Measurements from ENCODE around the gene HSPA5. TPM values are rescaled to one million over a fixed set of nuclear protein-coding genes. Genes with fewer than 3 reads are reported as not detected.

The HSPA5 gene
- total and polyA plus RNA-seq, 2 experiments from 2014 or later, result 259 to 265 TPM

DNA sequence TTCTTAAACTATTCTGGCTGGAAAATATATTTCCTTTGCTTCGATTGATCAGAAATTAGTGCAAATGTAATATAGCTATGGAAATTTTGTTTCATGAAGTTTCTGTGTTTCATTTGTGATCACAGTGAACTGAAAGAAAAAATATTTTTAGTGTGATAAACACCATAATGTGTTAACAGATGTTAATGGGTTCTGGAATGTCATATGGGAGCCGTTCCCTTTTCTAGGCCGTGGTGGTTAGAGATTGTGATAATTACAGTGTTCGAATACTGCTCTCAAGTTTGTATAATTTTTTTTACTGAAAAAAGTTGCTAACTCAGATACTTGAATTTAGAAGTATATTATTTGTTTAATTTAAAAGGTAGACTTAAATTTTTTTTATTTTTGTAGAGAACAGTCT lies 39.8 kb upstream of the HSPA5 start (continued):
- TF ChIP-seq, protein P1, sequence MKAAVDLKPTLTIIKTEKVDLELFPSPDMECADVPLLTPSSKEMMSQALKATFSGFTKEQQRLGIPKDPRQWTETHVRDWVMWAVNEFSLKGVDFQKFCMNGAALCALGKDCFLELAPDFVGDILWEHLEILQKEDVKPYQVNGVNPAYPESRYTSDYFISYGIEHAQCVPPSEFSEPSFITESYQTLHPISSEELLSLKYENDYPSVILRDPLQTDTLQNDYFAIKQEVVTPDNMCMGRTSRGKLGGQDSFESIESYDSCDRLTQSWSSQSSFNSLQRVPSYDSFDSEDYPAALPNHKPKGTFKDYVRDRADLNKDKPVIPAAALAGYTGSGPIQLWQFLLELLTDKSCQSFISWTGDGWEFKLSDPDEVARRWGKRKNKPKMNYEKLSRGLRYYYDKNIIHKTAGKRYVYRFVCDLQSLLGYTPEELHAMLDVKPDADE (IDR thresholded peaks at IDR 0.05), result no peak
- TF ChIP-seq CREB1 (CRISPR knock-in tag; IDR thresholded peaks at IDR 0.05; ENCODE audit: low read depth), result no peak
- TF ChIP-seq, protein P2, sequence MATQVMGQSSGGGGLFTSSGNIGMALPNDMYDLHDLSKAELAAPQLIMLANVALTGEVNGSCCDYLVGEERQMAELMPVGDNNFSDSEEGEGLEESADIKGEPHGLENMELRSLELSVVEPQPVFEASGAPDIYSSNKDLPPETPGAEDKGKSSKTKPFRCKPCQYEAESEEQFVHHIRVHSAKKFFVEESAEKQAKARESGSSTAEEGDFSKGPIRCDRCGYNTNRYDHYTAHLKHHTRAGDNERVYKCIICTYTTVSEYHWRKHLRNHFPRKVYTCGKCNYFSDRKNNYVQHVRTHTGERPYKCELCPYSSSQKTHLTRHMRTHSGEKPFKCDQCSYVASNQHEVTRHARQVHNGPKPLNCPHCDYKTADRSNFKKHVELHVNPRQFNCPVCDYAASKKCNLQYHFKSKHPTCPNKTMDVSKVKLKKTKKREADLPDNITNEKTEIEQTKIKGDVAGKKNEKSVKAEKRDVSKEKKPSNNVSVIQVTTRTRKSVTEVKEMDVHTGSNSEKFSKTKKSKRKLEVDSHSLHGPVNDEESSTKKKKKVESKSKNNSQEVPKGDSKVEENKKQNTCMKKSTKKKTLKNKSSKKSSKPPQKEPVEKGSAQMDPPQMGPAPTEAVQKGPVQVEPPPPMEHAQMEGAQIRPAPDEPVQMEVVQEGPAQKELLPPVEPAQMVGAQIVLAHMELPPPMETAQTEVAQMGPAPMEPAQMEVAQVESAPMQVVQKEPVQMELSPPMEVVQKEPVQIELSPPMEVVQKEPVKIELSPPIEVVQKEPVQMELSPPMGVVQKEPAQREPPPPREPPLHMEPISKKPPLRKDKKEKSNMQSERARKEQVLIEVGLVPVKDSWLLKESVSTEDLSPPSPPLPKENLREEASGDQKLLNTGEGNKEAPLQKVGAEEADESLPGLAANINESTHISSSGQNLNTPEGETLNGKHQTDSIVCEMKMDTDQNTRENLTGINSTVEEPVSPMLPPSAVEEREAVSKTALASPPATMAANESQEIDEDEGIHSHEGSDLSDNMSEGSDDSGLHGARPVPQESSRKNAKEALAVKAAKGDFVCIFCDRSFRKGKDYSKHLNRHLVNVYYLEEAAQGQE (IDR thresholded peaks at IDR 0.05; ENCODE audit: unreplicated experiment), result no peak
- TF ChIP-seq ZNF114 (CRISPR knock-in tag; IDR thresholded peaks at IDR 0.05), result no peak

DNA sequence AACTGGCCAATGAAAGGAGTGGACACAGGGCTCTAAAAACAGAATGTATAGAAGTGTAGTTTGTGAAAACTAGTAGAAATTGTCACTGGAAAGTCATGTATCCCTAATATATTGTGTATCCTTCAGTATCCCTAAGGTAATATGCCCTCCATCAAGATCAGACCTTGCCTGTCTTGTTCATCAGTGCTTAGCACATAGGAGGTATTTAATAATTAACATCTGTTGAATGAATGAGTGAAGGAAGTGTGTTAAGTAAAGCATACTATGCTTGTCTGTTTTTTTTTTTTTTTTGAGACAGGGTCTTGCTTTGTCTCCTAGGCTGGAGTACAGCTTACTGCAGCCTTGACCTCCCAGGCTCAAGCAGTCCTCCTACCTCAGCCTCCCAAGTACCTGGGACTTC lies 36.3 kb upstream of the HSPA5 start:
- Histone ChIP-seq H3K4me3 (no peak overlapping the region), H3K9me2 (ENCODE audit: insufficient read depth) (no peaks in the 10 kb centered on the region), H3K4me2 (no peak overlapping the region), H3K27ac (ENCODE audit: low read depth) (no peak overlapping the region), H3F3A (replicated peaks; ENCODE audit: low read depth) (no peaks in the 10 kb centered on the region), H3K36me3 (ENCODE audit: insufficient read depth) (no peaks in the 10 kb centered on the region), H4K20me1 (replicated peaks; ENCODE audit: insufficient read depth) (peaks cover 5% of the 10 kb centered on the region), H3K4me1 (ENCODE audit: insufficient read depth) (peaks cover 7% of the 10 kb centered on the region), H2AFZ (no peak overlapping the region), H3K79me2 (replicated peaks; ENCODE audit: insufficient read depth) (peaks cover 82% of the 10 kb centered on the region), H3K27me3 (ENCODE audit: insufficient read depth) (no peaks in the 10 kb centered on the region)
- Mint-ChIP-seq H3K4me1 (peaks cover 8% of the 10 kb centered on the region), H3K27me3 (ENCODE audit: insufficient read depth, low read depth, poor library complexity) (peaks cover 2% of the 10 kb centered on the region), H3K36me3 (ENCODE audit: low read depth) (no peaks in the 10 kb centered on the region), H3K4me3 (no peak overlapping the region), H3K9me3 (no peaks in the 10 kb centered on the region), H3K27ac (no peak overlapping the region; the same call in 1 of the 2 replicates)
- DNase-seq (ENCODE audit: low spot score) (no peak), ATAC-seq (no peak)
- TF ChIP-seq ZNF331 (CRISPR knock-in tag; IDR thresholded peaks at IDR 0.05; ENCODE audit: low read depth), result no peak
- TF ChIP-seq STAT1 (IDR thresholded peaks at IDR 0.05; ENCODE audit: unreplicated experiment), result no peak
- no peak for TF ChIP-seq EZH2 (IDR thresholded peaks at IDR 0.05; ENCODE audit: low read depth, unreplicated experiment)
- TF ChIP-seq NANOG (IDR thresholded peaks at IDR 0.05; ENCODE audit: borderline replicate concordance), result no peak
- TF ChIP-seq, protein P3, sequence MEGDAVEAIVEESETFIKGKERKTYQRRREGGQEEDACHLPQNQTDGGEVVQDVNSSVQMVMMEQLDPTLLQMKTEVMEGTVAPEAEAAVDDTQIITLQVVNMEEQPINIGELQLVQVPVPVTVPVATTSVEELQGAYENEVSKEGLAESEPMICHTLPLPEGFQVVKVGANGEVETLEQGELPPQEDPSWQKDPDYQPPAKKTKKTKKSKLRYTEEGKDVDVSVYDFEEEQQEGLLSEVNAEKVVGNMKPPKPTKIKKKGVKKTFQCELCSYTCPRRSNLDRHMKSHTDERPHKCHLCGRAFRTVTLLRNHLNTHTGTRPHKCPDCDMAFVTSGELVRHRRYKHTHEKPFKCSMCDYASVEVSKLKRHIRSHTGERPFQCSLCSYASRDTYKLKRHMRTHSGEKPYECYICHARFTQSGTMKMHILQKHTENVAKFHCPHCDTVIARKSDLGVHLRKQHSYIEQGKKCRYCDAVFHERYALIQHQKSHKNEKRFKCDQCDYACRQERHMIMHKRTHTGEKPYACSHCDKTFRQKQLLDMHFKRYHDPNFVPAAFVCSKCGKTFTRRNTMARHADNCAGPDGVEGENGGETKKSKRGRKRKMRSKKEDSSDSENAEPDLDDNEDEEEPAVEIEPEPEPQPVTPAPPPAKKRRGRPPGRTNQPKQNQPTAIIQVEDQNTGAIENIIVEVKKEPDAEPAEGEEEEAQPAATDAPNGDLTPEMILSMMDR (conservative IDR thresholded peaks at IDR 0.05; ENCODE audit: low read depth in 2 of 2), result no peak
- TF ChIP-seq, protein P4, sequence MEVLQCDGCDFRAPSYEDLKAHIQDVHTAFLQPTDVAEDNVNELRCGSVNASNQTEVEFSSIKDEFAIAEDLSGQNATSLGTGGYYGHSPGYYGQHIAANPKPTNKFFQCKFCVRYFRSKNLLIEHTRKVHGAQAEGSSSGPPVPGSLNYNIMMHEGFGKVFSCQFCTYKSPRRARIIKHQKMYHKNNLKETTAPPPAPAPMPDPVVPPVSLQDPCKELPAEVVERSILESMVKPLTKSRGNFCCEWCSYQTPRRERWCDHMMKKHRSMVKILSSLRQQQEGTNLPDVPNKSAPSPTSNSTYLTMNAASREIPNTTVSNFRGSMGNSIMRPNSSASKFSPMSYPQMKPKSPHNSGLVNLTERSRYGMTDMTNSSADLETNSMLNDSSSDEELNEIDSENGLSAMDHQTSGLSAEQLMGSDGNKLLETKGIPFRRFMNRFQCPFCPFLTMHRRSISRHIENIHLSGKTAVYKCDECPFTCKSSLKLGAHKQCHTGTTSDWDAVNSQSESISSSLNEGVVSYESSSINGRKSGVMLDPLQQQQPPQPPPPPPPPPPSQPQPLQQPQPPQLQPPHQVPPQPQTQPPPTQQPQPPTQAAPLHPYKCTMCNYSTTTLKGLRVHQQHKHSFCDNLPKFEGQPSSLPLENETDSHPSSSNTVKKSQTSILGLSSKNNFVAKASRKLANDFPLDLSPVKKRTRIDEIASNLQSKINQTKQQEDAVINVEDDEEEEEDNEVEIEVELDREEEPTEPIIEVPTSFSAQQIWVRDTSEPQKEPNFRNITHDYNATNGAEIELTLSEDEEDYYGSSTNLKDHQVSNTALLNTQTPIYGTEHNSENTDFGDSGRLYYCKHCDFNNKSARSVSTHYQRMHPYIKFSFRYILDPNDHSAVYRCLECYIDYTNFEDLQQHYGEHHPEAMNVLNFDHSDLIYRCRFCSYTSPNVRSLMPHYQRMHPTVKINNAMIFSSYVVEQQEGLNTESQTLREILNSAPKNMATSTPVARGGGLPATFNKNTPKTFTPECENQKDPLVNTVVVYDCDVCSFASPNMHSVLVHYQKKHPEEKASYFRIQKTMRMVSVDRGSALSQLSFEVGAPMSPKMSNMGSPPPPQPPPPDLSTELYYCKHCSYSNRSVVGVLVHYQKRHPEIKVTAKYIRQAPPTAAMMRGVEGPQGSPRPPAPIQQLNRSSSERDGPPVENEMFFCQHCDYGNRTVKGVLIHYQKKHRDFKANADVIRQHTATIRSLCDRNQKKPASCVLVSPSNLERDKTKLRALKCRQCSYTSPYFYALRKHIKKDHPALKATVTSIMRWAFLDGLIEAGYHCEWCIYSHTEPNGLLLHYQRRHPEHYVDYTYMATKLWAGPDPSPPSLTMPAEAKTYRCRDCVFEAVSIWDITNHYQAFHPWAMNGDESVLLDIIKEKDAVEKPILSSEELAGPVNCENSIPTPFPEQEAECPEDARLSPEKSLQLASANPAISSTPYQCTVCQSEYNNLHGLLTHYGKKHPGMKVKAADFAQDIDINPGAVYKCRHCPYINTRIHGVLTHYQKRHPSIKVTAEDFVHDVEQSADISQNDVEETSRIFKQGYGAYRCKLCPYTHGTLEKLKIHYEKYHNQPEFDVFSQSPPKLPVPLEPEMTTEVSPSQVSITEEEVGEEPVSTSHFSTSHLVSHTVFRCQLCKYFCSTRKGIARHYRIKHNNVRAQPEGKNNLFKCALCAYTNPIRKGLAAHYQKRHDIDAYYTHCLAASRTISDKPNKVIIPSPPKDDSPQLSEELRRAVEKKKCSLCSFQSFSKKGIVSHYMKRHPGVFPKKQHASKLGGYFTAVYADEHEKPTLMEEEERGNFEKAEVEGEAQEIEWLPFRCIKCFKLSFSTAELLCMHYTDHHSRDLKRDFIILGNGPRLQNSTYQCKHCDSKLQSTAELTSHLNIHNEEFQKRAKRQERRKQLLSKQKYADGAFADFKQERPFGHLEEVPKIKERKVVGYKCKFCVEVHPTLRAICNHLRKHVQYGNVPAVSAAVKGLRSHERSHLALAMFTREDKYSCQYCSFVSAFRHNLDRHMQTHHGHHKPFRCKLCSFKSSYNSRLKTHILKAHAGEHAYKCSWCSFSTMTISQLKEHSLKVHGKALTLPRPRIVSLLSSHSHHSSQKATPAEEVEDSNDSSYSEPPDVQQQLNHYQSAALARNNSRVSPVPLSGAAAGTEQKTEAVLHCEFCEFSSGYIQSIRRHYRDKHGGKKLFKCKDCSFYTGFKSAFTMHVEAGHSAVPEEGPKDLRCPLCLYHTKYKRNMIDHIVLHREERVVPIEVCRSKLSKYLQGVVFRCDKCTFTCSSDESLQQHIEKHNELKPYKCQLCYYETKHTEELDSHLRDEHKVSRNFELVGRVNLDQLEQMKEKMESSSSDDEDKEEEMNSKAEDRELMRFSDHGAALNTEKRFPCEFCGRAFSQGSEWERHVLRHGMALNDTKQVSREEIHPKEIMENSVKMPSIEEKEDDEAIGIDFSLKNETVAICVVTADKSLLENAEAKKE (CRISPR knock-in tag; IDR thresholded peaks at IDR 0.05), result no peak
- TF ChIP-seq, protein P1 (IDR thresholded peaks at IDR 0.05), result no peak

Measured in GM23338 (cell line).